HFFc6 (cell line): ENCODE results near the gene FNDC3B. TPM values are rescaled to one million over a fixed set of nuclear protein-coding genes. Genes with fewer than 3 reads are reported as not detected.
A peak's percentile ranks its signal among the peaks of the same experiment; 100 is the strongest.

Source experiments
- DNase-seq: peaks from one replicate; pipeline ENCODE4 v3.0.0-alpha.2; 2018
- H3K27ac Mint-ChIP-seq: 2 replicates; pipeline ENCODE4 v1.8.0; 2020; ENCODE audit warnings: mild to moderate bottlenecking, mixed read lengths
- H3K27me3 Mint-ChIP-seq: 2 replicates; pipeline ENCODE4 v1.8.0; 2021; ENCODE audit warnings: mild to moderate bottlenecking, moderate library complexity, mixed read lengths; ENCODE audit not compliant: insufficient read depth
- H3K36me3 Mint-ChIP-seq: 2 replicates; pipeline ENCODE4 v1.8.0; 2021; ENCODE audit warnings: low read depth, mixed read lengths
- H3K4me1 Mint-ChIP-seq: 2 replicates; pipeline ENCODE4 v1.8.0; 2020; ENCODE audit warnings: low read depth, mixed read lengths
- H3K4me3 Mint-ChIP-seq: 2 replicates; pipeline ENCODE4 v1.8.0; 2020; ENCODE audit warnings: mild to moderate bottlenecking, moderate library complexity, mixed read lengths
- H3K9me3 Mint-ChIP-seq: 2 replicates; pipeline ENCODE4 v1.8.0; 2020; ENCODE audit warnings: mild to moderate bottlenecking, mixed read lengths
- total RNA-seq, 6 experiments: library from RNA; stranded (reverse); fragmentation: NEBNext Ultra II Directional; extraction: Animal tissue kit (Norgen Biotek cat#: 25700); gene quantifications; 2 replicates in 1 of 6; 3 replicates in 5 of 6; pipeline ENCODE4 v1.2.3, GENCODE V29; 2021
- TF ChIP-seq, protein P1 (sequence below): fragments of 200-600 bp; sonication (generic); IDR thresholded peaks from 2 replicates; pipeline ENCODE4 v1.5.0; 2021; ENCODE audit warnings: antibody characterized with exemption, mild to moderate bottlenecking

The FNDC3B gene
- total RNA-seq, 6 experiments from 2014 or later, result 133 to 192 (median 155) TPM

DNA sequence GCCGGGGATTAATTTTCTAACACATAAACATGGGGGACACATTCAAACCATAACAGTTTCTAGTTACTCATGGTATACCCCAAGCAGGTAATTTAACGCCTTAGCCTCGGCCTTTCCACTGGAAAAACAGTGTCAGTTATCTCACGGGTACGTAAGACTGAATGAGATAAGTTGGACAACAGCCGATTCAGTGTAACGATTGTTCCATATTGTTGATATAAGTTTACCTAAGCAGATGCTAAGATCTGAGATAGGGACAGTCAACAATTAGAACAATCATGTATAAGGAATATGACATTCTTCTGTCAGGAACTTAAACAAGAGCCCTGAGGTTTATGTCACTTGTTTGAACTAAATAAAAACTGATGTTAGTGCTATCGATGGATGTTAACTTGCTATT is 278.1 kb downstream of the FNDC3B start:
- H3K27me3 Mint-ChIP-seq, result peaks cover 10% of the 10 kb centered on the region
- H3K4me1 Mint-ChIP-seq, result peaks cover 86% of the 10 kb centered on the region
- peak overlapping the region; percentile 37 for H3K4me3 Mint-ChIP-seq
- no peak for DNase-seq
- H3K9me3 Mint-ChIP-seq, result no peaks in the 10 kb centered on the region
- peak overlapping the region; percentile 91 for H3K27ac Mint-ChIP-seq
- peaks cover 58% of the 10 kb centered on the region for H3K36me3 Mint-ChIP-seq
- TF ChIP-seq, protein P1, sequence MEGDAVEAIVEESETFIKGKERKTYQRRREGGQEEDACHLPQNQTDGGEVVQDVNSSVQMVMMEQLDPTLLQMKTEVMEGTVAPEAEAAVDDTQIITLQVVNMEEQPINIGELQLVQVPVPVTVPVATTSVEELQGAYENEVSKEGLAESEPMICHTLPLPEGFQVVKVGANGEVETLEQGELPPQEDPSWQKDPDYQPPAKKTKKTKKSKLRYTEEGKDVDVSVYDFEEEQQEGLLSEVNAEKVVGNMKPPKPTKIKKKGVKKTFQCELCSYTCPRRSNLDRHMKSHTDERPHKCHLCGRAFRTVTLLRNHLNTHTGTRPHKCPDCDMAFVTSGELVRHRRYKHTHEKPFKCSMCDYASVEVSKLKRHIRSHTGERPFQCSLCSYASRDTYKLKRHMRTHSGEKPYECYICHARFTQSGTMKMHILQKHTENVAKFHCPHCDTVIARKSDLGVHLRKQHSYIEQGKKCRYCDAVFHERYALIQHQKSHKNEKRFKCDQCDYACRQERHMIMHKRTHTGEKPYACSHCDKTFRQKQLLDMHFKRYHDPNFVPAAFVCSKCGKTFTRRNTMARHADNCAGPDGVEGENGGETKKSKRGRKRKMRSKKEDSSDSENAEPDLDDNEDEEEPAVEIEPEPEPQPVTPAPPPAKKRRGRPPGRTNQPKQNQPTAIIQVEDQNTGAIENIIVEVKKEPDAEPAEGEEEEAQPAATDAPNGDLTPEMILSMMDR, result no peak

DNA sequence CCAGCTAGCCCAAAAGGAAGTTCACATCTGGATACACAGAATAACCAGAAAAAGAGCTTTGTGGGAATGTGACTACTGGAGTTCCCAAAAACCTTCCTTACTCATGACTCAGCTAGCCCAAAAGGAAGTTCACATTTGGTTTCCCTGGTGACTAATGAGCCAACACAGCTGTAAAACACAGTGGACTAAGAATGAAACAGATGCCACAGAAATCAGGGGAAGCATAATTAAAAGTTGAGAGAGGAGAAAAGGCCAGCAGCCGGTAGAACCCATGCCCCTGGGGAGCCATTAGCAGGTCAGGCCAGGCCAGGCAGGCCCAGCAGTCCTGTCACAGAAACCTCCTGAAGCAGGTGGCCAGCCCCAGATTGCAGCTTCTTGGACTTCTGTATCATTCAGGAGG is 278.6 kb downstream of the FNDC3B start:
- H3K4me3 Mint-ChIP-seq, result peak overlapping the region; percentile 37
- H3K27me3 Mint-ChIP-seq, result peaks cover 10% of the 10 kb centered on the region
- peak; percentile 87 for DNase-seq
- H3K4me1 Mint-ChIP-seq, result peaks cover 86% of the 10 kb centered on the region
- TF ChIP-seq, protein P1, result no peak
- H3K27ac Mint-ChIP-seq, result peak overlapping the region; percentile 91
- no peaks in the 10 kb centered on the region for H3K9me3 Mint-ChIP-seq
- peaks cover 57% of the 10 kb centered on the region for H3K36me3 Mint-ChIP-seq

DNA sequence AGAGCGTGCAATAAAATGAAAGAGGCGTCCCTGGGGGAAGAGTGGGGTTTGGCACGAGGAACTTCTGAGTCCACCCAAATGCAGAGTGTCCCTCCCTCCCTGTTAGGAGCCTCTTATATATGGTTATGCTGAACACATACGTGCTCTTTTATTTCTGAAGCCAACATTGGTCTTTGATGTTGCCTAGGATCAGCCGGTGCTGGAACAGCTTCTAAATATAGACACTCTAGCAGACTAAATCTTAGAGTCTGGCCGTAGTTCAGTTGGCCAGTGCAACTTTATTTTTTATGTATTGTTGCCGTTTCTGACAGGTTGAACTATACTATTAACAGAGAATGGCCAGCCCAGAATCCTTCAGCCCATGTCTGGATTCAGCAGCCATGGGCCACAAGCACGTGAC is 280.2 kb downstream of the FNDC3B start:
- Mint-ChIP-seq H3K4me1 (peaks cover 83% of the 10 kb centered on the region), H3K9me3 (no peaks in the 10 kb centered on the region), H3K4me3 (no peak overlapping the region), H3K36me3 (peaks cover 59% of the 10 kb centered on the region), H3K27me3 (peaks cover 10% of the 10 kb centered on the region), H3K27ac (peak overlapping the region; percentile 91)
- TF ChIP-seq, protein P1, result no peak
- no peak for DNase-seq

DNA sequence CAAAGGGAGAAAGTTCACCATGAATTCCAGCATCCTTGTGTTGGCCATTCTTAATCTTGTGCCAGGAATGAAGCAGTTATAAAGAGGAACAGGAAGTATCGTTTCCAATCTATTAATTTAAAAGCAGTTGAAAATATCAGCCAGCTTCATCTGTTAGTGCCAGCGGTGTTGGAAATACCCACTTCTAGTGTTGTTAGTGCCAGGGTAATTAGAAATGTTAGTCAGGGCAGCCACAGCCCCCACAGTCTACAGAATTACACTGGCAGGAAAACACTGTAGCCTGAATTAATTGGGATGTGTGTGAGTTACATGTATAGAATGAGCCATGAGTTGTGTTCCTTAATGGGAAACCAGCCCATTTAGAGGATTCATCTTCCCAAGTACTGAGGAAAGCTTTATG is 281.1 kb downstream of the FNDC3B start:
- TF ChIP-seq, protein P1, result no peak
- no peak for DNase-seq
- H3K36me3 Mint-ChIP-seq, result peaks cover 64% of the 10 kb centered on the region

DNA sequence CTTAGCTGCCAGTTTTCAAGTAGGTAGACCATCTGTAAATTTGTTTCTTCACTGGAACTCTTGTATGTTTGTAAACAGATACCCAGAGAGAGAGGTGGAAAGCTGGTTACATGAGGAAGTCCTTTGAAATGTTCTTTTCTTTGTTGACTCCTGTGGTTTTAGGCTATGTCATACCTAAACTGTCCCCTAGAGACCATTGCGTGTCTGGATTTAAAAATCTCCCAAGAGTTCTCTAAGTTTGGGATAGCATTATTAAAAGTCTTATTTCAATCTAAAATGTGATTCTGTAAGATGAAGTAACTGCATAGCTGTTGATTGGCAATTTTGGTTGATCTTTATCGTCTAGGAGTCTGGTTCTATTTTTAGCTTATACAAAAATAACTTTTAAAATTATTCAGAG is 281.7 kb downstream of the FNDC3B start:
- peaks cover 67% of the 10 kb centered on the region for H3K36me3 Mint-ChIP-seq

More for the DNA sequence above, 281.1 kb downstream of the FNDC3B start:
- Mint-ChIP-seq H3K27me3 (peaks cover 10% of the 10 kb centered on the region), H3K9me3 (no peaks in the 10 kb centered on the region), H3K27ac (peak overlapping the region; percentile 46; the same call in 1 of the 2 replicates), H3K4me1 (peaks cover 75% of the 10 kb centered on the region), H3K4me3 (no peak overlapping the region)

More for the DNA sequence above, 281.7 kb downstream of the FNDC3B start:
- TF ChIP-seq, protein P1, result peak; percentile 39; the same call in 1 of the 2 replicates
- Mint-ChIP-seq H3K27me3 (peaks cover 10% of the 10 kb centered on the region), H3K4me1 (peaks cover 69% of the 10 kb centered on the region), H3K4me3 (no peak overlapping the region), H3K27ac (0 out of 2 replicates have a peak overlapping the region, but pooled peaks have one; percentile 46), H3K9me3 (no peaks in the 10 kb centered on the region)
- DNase-seq, result no peak
